SK-N-MC (cell line): ENCODE results near the gene MTX1.
A peak's percentile ranks its signal among the peaks of the same experiment; 100 is the strongest.
"Not testable (repeated sequence)": the region's sequence is repeated elsewhere in the genome, so short reads cannot be mapped to it uniquely, and the experiment has no call there.

Source experiments
- DNase-seq: peaks from one replicate; pipeline ENCODE4 v3.0.0-alpha.2; 2011; ENCODE audit warnings: low read depth, low spot score
- H3K27ac ChIP-seq: fragments of 200-600 bp; sonication (generic); 2 replicates; pipeline ENCODE4 v1.5.1; 2016; ENCODE audit warnings: mixed run types
- H3K36me3 ChIP-seq: fragments of 200-600 bp; sonication (generic); 2 replicates; pipeline ENCODE4 v1.6.1; 2017; ENCODE audit warnings: antibody characterized with exemption, low read length, mixed read lengths; ENCODE audit not compliant: insufficient read depth
- H3K4me3 ChIP-seq: fragments of 200-600 bp; sonication (generic); 2 replicates; pipeline ENCODE4 v1.5.1; 2016
- H3K9ac ChIP-seq: fragments of 200-600 bp; sonication (generic); 2 replicates; pipeline ENCODE4 v1.8.0; 2017; ENCODE audit warnings: mixed run types, mixed read lengths; ENCODE audit not compliant: insufficient read length
- H3K9me3 ChIP-seq: fragments of 200-600 bp; sonication (generic); 2 replicates; pipeline ENCODE4 v1.6.1; 2017; ENCODE audit warnings: low read depth, mild to moderate bottlenecking, antibody characterized with exemption, low read length, moderate library complexity, mixed read lengths
- EZH2 ChIP-seq: fragments of 200-600 bp; sonication (generic); IDR thresholded peaks from one replicate; pipeline ENCODE4 v1.6.1; 2017; ENCODE audit warnings: antibody characterized with exemption
- FOXP2 ChIP-seq: optimal IDR thresholded peaks from 2 replicates; pipeline ENCODE3; 2011; ENCODE audit warnings: mild to moderate bottlenecking, moderate library complexity; ENCODE audit not compliant: insufficient read depth; ENCODE audit errors: extremely low read length, control extremely low read depth
- POLR2AphosphoS5 ChIP-seq: IDR thresholded peaks from 2 replicates; pipeline ENCODE4 v1.6.1; 2012; ENCODE audit warnings: mild to moderate bottlenecking, low read depth, low read length, borderline replicate concordance

The MTX1 gene

GRCh38 chr1:155184351-155184811 lies 24.1 kb upstream of the MTX1 start:
- no peak overlapping the region for H3K9ac ChIP-seq
- no peak for DNase-seq
- H3K36me3 ChIP-seq: peaks cover 5% of the 10 kb centered on the region; the same call in 1 of the 2 replicates
- no peak for TF ChIP-seq POLR2AphosphoS5
- TF ChIP-seq EZH2: no peak
- no peak for TF ChIP-seq FOXP2
- no peak overlapping the region for H3K27ac ChIP-seq
- no peak overlapping the region for H3K4me3 ChIP-seq
- no peaks in the 10 kb centered on the region for H3K9me3 ChIP-seq

GRCh38 chr1:155184835-155185782 lies 23.4 kb upstream of the MTX1 start:
- Histone ChIP-seq H3K4me3 (no peak overlapping the region), H3K9me3 (no peaks in the 10 kb centered on the region), H3K36me3 (no peaks in the 10 kb centered on the region), H3K27ac (no peak overlapping the region), H3K9ac (no peak overlapping the region)
- DNase-seq: no peak
- TF ChIP-seq EZH2 (no peak), POLR2AphosphoS5 (no peak), FOXP2 (no peak)

- DNase-seq: no peak
- TF ChIP-seq EZH2 (no peak), POLR2AphosphoS5 (no peak), FOXP2 (no peak)
- H3K27ac ChIP-seq: no peak overlapping the region
- H3K36me3 ChIP-seq: no peaks in the 10 kb centered on the region
- no peak overlapping the region for H3K4me3 ChIP-seq
- H3K9me3 ChIP-seq: no peaks in the 10 kb centered on the region
- no peak overlapping the region for H3K9ac ChIP-seq
Observed at GRCh38 chr1:155185783-155186066, 22.8 kb upstream of the MTX1 start.

- Histone ChIP-seq H3K9ac (no peak overlapping the region), H3K4me3 (no peak overlapping the region), H3K27ac (no peak overlapping the region), H3K36me3 (no peaks in the 10 kb centered on the region), H3K9me3 (no peaks in the 10 kb centered on the region)
- TF ChIP-seq EZH2: no peak
- no peak for TF ChIP-seq FOXP2
- TF ChIP-seq POLR2AphosphoS5: no peak
- DNase-seq: no peak
Observed at GRCh38 chr1:155186067-155186793, 22.3 kb upstream of the MTX1 start.

GRCh38 chr1:155186794-155187455 lies 21.6 kb upstream of the MTX1 start:
- H3K36me3 ChIP-seq: no peaks in the 10 kb centered on the region
- no peaks in the 10 kb centered on the region for H3K9me3 ChIP-seq
- TF ChIP-seq EZH2 (no peak), FOXP2 (no peak), POLR2AphosphoS5 (no peak)
- H3K27ac ChIP-seq: no peak overlapping the region
- no peak for DNase-seq
- H3K4me3 ChIP-seq: no peak overlapping the region
- H3K9ac ChIP-seq: no peak overlapping the region

GRCh38 chr1:155187456-155187891 lies 21.0 kb upstream of the MTX1 start:
- H3K27ac ChIP-seq: peak overlapping the region; percentile 4; the same call in 1 of the 2 replicates
- no peak overlapping the region for H3K4me3 ChIP-seq
- DNase-seq: no peak
- no peak overlapping the region for H3K9ac ChIP-seq
- H3K36me3 ChIP-seq: no peaks in the 10 kb centered on the region
- no peaks in the 10 kb centered on the region for H3K9me3 ChIP-seq
- TF ChIP-seq POLR2AphosphoS5: no peak
- TF ChIP-seq FOXP2: no peak
- no peak for TF ChIP-seq EZH2

GRCh38 chr1:155188268-155188667 lies 20.2 kb upstream of the MTX1 start:
- no peak for DNase-seq

GRCh38 chr1:155189926-155190325 lies 18.6 kb upstream of the MTX1 start:
- H3K9ac ChIP-seq, H3K4me3 ChIP-seq: not testable (repeated sequence)

More at GRCh38 chr1:155188268-155188667, 20.2 kb upstream of the MTX1 start:
- no peaks in the 10 kb centered on the region for H3K36me3 ChIP-seq
- H3K9me3 ChIP-seq: no peaks in the 10 kb centered on the region
- no peak overlapping the region for H3K4me3 ChIP-seq
- H3K27ac ChIP-seq: peak overlapping the region; percentile 4; the same call in 1 of the 2 replicates
- H3K9ac ChIP-seq: no peak overlapping the region
- TF ChIP-seq POLR2AphosphoS5: no peak
- no peak for TF ChIP-seq FOXP2

More at GRCh38 chr1:155189926-155190325, 18.6 kb upstream of the MTX1 start:
- H3K27ac ChIP-seq, DNase-seq, H3K9me3 ChIP-seq, H3K36me3 ChIP-seq: not testable (repeated sequence)
